HEK293T (cell line): ENCODE results near the gene MAST3.

Experiments
- FOXK2 ChIP-seq: fragments of 450-650 bp; IDR thresholded peaks from 2 replicates; pipeline ENCODE4 v1.6.1; 2016; ENCODE audit warnings: mild to moderate bottlenecking
- SP1 ChIP-seq: fragments of 450-650 bp; IDR thresholded peaks from 2 replicates; pipeline ENCODE4 v1.6.1; 2017

DNA sequence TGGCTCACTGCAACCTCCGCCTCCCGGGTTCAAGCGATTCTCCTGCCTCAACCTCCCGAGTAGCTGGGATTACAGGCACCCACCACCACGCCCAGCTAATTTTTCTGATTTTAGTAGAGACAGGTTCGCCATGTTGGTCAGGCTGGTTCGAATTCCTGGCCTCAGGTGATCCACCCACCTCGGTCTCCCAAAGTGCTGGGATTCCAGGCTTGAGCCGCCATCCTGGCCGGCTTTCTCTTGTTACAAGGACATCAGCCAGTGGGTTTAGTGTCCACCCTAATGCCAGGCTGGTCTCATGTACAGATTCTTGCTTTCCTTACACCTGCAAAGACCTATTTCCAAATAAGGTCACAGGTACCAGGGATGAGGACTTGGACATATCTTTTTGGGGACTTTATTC lies 62.2 kb downstream of the MAST3 start:
- no peak for TF ChIP-seq SP1
- no peak for TF ChIP-seq FOXK2
